Immature natural killer cell (primary cell): Measurements from ENCODE around the gene MYH13. TPM values are rescaled to one million over a fixed set of nuclear protein-coding genes. Genes with fewer than 3 reads are reported as not detected.
"Not testable (repeated sequence)": the region's sequence is repeated elsewhere in the genome, so short reads cannot be mapped to it uniquely, and the experiment has no call there.

Source experiments
- DNase-seq, 3 donors: peaks; one replicate each; pipeline ENCODE4 v3.0.0; 2022; ENCODE audit warnings: mixed read lengths in 1 of 3
- H3K27ac Mint-ChIP-seq, 6 donors: one replicate each; pipeline ENCODE4 v1.8.0; 2020; ENCODE audit warnings: mixed read lengths in 6 of 6, mild to moderate bottlenecking in 5 of 6, inconsistent platforms in 4 of 6, moderate library complexity in 3 of 6
- H3K27me3 Mint-ChIP-seq, 3 donors: one replicate each; pipeline ENCODE4 v1.8.0; 2020 to 2021; ENCODE audit warnings: low read depth in 3 of 3, mild to moderate bottlenecking in 3 of 3, mixed read lengths in 3 of 3, moderate library complexity in 3 of 3, inconsistent platforms in 1 of 3
- H3K36me3 Mint-ChIP-seq, 3 donors: one replicate each; pipeline ENCODE4 v1.8.0; 2020; ENCODE audit warnings: mixed read lengths in 3 of 3, inconsistent platforms in 2 of 3, mild to moderate bottlenecking in 2 of 3
- H3K4me1 Mint-ChIP-seq, 2 donors: one replicate each; pipeline ENCODE4 v1.8.0; 2020; ENCODE audit warnings: inconsistent platforms in 2 of 2, mild to moderate bottlenecking in 2 of 2, mixed read lengths in 2 of 2, moderate library complexity in 1 of 2
- H3K4me3 Mint-ChIP-seq, 5 donors: one replicate each; pipeline ENCODE4 v1.8.0; 2020; ENCODE audit warnings: mild to moderate bottlenecking in 5 of 5, mixed read lengths in 5 of 5, inconsistent platforms in 3 of 5, moderate library complexity in 3 of 5
- H3K9me3 Mint-ChIP-seq, 6 donors: one replicate each; pipeline ENCODE4 v1.8.0; 2020; ENCODE audit warnings: mild to moderate bottlenecking in 6 of 6, mixed read lengths in 6 of 6, inconsistent platforms in 4 of 6, moderate library complexity in 3 of 6
- polyA plus RNA-seq, 3 donors: library from polyadenylated mRNA; unstranded; fragments of 300-500 nt; fragmentation: Illumina TruSeq; gene quantifications; one replicate each; pipeline ENCODE4 v1.2.3, GENCODE V29; 2021

MYH13 gene
- polyA plus RNA-seq, 3 donors from 2014 or later = not detected

DNA sequence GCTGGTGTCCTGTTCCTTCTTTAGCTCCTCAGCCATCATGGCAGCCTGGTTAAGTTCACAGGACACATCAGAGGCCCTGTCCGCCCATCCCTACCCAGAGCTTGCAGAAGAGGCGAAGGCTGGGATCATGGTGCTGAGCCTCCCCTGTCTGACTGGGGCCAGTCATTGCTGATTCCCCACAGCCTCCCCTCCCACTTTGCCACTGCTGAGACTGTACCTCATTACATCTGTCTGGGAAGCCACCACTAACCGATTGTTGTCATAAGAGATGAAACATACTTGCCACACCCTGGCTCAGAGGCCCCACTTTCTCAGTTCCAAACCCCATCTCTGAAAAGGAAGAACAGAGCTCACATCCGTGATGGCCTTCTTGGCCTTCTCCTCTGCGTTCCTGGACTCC is 66.2 kb downstream of the MYH13 start:
- H3K4me3 Mint-ChIP-seq = no peak overlapping the region
- H3K36me3 Mint-ChIP-seq = no peaks in the 10 kb centered on the region
- no peak for DNase-seq
- H3K9me3 Mint-ChIP-seq = no peaks in the 10 kb centered on the region
- peaks cover 0 to 6% (median 5%) of the 10 kb centered on the region in 3 donors for H3K27me3 Mint-ChIP-seq
- H3K4me1 Mint-ChIP-seq = no peaks in the 10 kb centered on the region
- no peak overlapping the region for H3K27ac Mint-ChIP-seq

DNA sequence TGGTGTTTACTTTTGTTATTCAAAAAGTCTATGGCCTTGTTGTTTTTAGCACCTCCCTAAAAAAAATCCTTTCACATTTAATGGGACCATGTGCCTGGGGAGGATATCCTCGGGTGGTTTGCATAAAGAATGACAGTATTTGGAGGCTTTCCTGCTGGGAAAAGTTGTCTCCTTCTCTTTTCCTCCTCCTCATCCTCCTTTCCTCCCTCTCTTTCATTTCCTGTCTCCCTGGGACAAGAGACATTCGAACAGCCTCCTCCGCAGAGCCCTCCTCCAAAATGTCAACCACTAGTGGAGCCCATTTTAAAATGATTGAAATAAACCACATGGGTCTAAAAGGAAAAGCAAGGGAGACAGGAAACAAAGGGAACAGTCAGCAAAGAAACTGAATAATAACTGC is 67.4 kb downstream of the MYH13 start:
- Mint-ChIP-seq H3K4me1 (no peaks in the 10 kb centered on the region), H3K9me3 (no peaks in the 10 kb centered on the region), H3K27ac (peak overlapping the region in 1 of 6 donors; percentile 59), H3K27me3 (peaks cover 0 to 5% (median 2%) of the 10 kb centered on the region in 3 donors), H3K36me3 (no peaks in the 10 kb centered on the region), H3K4me3 (no peak overlapping the region)
- no peak for DNase-seq

- no peaks in the 10 kb centered on the region for H3K9me3 Mint-ChIP-seq
- no peak for DNase-seq
- no peak overlapping the region for H3K27ac Mint-ChIP-seq
- no peak overlapping the region for H3K4me3 Mint-ChIP-seq
- peaks cover 0 to 5% (median 2%) of the 10 kb centered on the region in 3 donors for H3K27me3 Mint-ChIP-seq
- no peaks in the 10 kb centered on the region for H3K4me1 Mint-ChIP-seq
- no peaks in the 10 kb centered on the region for H3K36me3 Mint-ChIP-seq
Observed at GRCh38 chr17:10304758-10305300, 68.0 kb downstream of the MYH13 start.

- Mint-ChIP-seq H3K27me3 (peaks cover 0 to 2% (median 0%) of the 10 kb centered on the region in 3 donors), H3K27ac (no peak overlapping the region), H3K36me3 (no peaks in the 10 kb centered on the region), H3K4me3 (no peak overlapping the region), H3K4me1 (peaks cover 0 to 1% of the 10 kb centered on the region in 2 donors), H3K9me3 (no peaks in the 10 kb centered on the region)
- no peak for DNase-seq
Observed at GRCh38 chr17:10297691-10298090, 75.1 kb downstream of the MYH13 start.

- no peaks in the 10 kb centered on the region for H3K9me3 Mint-ChIP-seq
- H3K4me1 Mint-ChIP-seq = peaks cover 0 to 6% of the 10 kb centered on the region in 2 donors
- H3K36me3 Mint-ChIP-seq = no peaks in the 10 kb centered on the region
- DNase-seq = peak; percentile 23 to 34 (median 28)
- no peak overlapping the region for H3K4me3 Mint-ChIP-seq
- peaks cover 0 to 2% (median 2%) of the 10 kb centered on the region in 3 donors for H3K27me3 Mint-ChIP-seq
- H3K27ac Mint-ChIP-seq = no peak overlapping the region
Observed at GRCh38 chr17:10295728-10296343, 77.0 kb downstream of the MYH13 start.

- no peak overlapping the region for H3K27ac Mint-ChIP-seq
- peaks cover 4 to 8% (median 8%) of the 10 kb centered on the region in 3 donors for H3K27me3 Mint-ChIP-seq
- peaks cover 0 to 6% of the 10 kb centered on the region in 2 donors for H3K4me1 Mint-ChIP-seq
- peaks cover 0 to 2% (median 0%) of the 10 kb centered on the region in 3 donors for H3K36me3 Mint-ChIP-seq
- H3K9me3 Mint-ChIP-seq = no peaks in the 10 kb centered on the region
- no peak for DNase-seq
- H3K4me3 Mint-ChIP-seq = no peak overlapping the region
Observed at GRCh38 chr17:10294180-10294579, 78.6 kb downstream of the MYH13 start.

GRCh38 chr17:10292057-10292937 is 80.5 kb downstream of the MYH13 start:
- H3K4me3 Mint-ChIP-seq = no peak overlapping the region
- DNase-seq = no peak
- H3K36me3 Mint-ChIP-seq = peaks cover 0 to 2% (median 0%) of the 10 kb centered on the region in 3 donors
- peaks cover 0 to 6% of the 10 kb centered on the region in 2 donors for H3K4me1 Mint-ChIP-seq
- no peak overlapping the region for H3K27ac Mint-ChIP-seq
- H3K27me3 Mint-ChIP-seq = peaks cover 4 to 11% (median 8%) of the 10 kb centered on the region in 3 donors
- H3K9me3 Mint-ChIP-seq = no peaks in the 10 kb centered on the region

DNA sequence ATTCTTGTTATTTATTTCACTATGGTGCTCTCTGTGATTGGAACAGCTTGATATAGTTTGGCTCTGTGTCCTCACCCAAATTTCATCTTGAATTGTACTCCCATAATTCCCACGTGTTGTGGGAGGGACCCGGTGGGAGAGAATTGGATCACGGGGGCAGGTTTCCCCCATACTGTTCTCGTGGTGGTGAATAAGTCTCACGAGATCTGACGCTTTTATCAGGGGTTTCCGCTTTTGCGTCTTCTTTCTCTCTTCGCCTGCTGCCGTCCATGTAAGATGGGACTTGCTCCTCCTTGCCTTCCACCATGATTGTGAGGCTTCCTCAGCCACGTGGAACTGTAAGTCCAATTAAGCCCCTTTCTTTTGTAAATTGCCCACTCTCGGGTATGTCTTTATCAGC is 81.2 kb downstream of the MYH13 start:
- H3K4me3 Mint-ChIP-seq, DNase-seq, H3K36me3 Mint-ChIP-seq, H3K4me1 Mint-ChIP-seq, H3K27ac Mint-ChIP-seq, H3K9me3 Mint-ChIP-seq: not testable (repeated sequence)
- H3K27me3 Mint-ChIP-seq = peaks cover 4 to 13% (median 8%) of the 10 kb centered on the region in 3 donors

DNA sequence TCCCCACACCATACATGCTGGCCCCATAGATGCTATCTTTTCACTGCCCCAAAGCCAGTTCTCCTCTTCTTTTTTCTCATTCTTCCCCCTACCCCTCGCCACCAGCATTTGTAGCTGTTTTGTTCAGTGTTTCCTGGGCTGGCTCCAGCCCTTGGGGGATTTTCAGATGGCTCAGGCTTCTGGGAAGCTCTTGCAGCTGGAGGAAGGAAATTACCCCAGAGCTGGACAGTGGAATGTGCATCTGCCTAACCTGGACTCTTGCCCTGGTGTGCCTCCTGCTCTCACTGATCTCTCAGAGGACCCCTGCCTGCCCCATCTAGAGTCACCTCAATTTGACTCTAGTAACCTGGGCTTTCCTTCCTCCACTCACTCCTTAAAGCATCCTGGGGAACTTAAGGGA is 82.8 kb downstream of the MYH13 start:
- H3K4me1 Mint-ChIP-seq = peaks cover 0 to 6% of the 10 kb centered on the region in 2 donors
- H3K4me3 Mint-ChIP-seq = no peak overlapping the region
- DNase-seq = no peak
- peaks cover 4 to 13% (median 8%) of the 10 kb centered on the region in 3 donors for H3K27me3 Mint-ChIP-seq
- H3K9me3 Mint-ChIP-seq = no peaks in the 10 kb centered on the region
- no peak overlapping the region for H3K27ac Mint-ChIP-seq
- peaks cover 0 to 2% (median 0%) of the 10 kb centered on the region in 3 donors for H3K36me3 Mint-ChIP-seq

DNA sequence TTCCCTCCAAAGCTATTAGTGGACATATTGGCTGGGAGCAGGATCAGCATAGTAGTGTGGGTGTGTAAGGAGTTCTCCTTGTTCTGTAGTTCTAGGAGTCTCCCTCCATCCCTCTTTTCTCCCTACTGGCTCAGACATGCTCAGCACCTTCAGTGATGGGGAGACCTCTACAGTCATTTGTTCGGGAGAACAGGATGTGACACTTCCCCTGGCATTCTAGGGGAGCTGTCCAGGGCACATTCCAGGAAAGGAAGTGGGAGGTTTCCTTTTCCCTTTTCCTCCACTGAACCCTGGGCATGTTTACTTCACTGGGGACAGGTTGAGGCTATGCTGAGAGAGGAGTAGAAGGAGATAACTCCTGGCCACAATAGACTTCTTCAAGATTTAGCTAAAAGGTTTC is 86.5 kb downstream of the MYH13 start:
- no peak for DNase-seq
- Mint-ChIP-seq H3K4me3 (no peak overlapping the region), H3K4me1 (no peaks in the 10 kb centered on the region), H3K9me3 (no peaks in the 10 kb centered on the region), H3K27me3 (peaks cover 2 to 11% (median 8%) of the 10 kb centered on the region in 3 donors), H3K27ac (no peak overlapping the region), H3K36me3 (peaks cover 0 to 2% (median 0%) of the 10 kb centered on the region in 3 donors)

GRCh38 chr17:10285896-10286295 is 86.9 kb downstream of the MYH13 start:
- Mint-ChIP-seq H3K4me3 (no peak overlapping the region), H3K4me1 (no peaks in the 10 kb centered on the region), H3K9me3 (no peaks in the 10 kb centered on the region), H3K36me3 (peaks cover 0 to 2% (median 0%) of the 10 kb centered on the region in 3 donors), H3K27me3 (peaks cover 2 to 11% (median 8%) of the 10 kb centered on the region in 3 donors), H3K27ac (no peak overlapping the region)
- no peak for DNase-seq

- no peak for DNase-seq
- Mint-ChIP-seq H3K36me3 (no peaks in the 10 kb centered on the region), H3K9me3 (no peaks in the 10 kb centered on the region), H3K27me3 (peaks cover 3 to 5% (median 4%) of the 10 kb centered on the region in 3 donors), H3K4me1 (no peaks in the 10 kb centered on the region), H3K4me3 (no peak overlapping the region), H3K27ac (peak overlapping the region in 1 of 6 donors; percentile 31)
Observed at GRCh38 chr17:10280068-10280467, 92.7 kb downstream of the MYH13 start.

DNA sequence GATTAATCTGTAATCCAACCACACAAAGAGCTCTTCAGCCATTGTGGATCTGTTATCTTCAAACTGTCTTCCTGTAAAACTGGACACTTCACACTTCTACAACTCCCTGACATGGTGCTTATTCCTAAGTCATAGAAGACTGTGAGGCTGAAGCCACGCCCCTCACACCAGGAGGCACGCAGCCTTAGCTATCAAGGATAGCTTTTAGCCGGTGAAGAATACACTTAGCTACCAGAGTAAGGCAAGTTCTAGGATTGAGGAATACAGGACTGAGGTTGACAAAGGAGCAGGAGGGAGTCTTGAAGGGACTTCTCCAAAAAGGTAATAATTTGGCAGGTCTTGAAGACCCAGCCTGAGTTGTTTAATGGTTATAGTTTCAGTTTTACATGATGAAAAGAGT is 94.6 kb downstream of the MYH13 start:
- no peak overlapping the region for H3K27ac Mint-ChIP-seq
- H3K9me3 Mint-ChIP-seq = no peaks in the 10 kb centered on the region
- H3K4me3 Mint-ChIP-seq = no peak overlapping the region
- H3K36me3 Mint-ChIP-seq = no peaks in the 10 kb centered on the region
- H3K27me3 Mint-ChIP-seq = peaks cover 3 to 5% (median 4%) of the 10 kb centered on the region in 3 donors
- H3K4me1 Mint-ChIP-seq = no peaks in the 10 kb centered on the region
- no peak for DNase-seq

DNA sequence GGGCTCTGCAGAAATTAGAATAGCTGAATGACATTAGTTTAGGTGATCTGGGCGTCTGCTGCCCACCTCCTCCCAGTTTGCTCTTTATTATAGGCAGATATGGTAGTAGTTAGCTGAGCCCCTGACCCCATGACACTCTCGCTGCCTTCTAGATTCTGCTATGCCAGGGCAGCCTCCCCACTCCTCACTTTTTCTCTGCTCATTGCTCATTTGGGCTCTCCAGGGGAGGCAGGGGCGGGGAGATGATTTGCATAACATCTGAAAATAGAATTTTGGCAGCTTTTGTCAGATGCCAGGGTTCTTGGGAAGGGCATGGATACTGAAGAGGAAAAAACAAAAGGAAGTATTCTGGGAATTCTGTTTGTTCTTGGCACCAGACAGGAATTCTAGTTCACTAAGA is 96.4 kb downstream of the MYH13 start:
- DNase-seq = no peak
- H3K4me1 Mint-ChIP-seq = no peaks in the 10 kb centered on the region
- H3K4me3 Mint-ChIP-seq = no peak overlapping the region
- H3K27me3 Mint-ChIP-seq = peaks cover 3 to 5% (median 4%) of the 10 kb centered on the region in 3 donors
- no peak overlapping the region for H3K27ac Mint-ChIP-seq
- H3K36me3 Mint-ChIP-seq = no peaks in the 10 kb centered on the region
- H3K9me3 Mint-ChIP-seq = no peaks in the 10 kb centered on the region
